Activated effector memory CD4-positive, alpha-beta T cell treated with anti-CD3 and anti-CD28 coated beads, Interleukin-2, amount 50 U/mL, for 16 hours (primary cell): Measurements from ENCODE around the gene LCAT.
A peak's percentile ranks its signal among the peaks of the same experiment; 100 is the strongest.
"Not testable (repeated sequence)": the region's sequence is repeated elsewhere in the genome, so short reads cannot be mapped to it uniquely, and the experiment has no call there.

Source experiments
- DNase-seq: peaks from one replicate; pipeline ENCODE4 v3.0.0-alpha.2; 2020

LCAT gene

DNA sequence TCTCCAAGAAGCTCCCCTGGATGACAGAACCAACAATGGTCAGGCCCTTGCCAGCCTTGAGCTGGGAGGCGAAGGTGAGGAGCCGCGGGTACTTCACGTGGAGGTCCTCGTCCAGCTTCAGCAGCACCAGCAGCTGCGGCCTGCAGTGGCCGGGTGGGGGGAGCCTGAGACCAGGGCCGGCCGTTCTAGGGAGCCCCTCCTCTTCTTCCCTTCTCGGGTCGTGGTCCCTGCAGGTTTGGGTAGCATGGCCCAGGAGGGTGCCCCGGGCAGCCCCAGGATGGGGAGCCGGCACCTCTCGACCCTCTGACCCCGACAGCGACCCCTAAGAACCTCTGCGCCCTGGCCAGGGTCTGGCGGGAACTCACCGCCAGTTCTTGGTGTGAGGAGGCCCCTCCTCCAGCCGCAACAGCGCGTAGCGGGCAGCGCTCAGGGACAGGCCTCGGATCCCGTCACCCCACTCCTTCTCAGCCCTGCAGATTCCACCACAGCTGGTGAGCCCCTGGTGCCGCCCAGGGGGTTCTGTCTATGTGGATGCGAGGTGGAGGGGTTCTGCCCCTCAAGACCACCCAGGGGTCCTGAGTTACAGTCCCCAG, 3.1 kb upstream of the LCAT start:
- no peak for DNase-seq

GRCh38 chr16:67946128-67946569, 2.2 kb upstream of the LCAT start:
- no peak for DNase-seq

DNA sequence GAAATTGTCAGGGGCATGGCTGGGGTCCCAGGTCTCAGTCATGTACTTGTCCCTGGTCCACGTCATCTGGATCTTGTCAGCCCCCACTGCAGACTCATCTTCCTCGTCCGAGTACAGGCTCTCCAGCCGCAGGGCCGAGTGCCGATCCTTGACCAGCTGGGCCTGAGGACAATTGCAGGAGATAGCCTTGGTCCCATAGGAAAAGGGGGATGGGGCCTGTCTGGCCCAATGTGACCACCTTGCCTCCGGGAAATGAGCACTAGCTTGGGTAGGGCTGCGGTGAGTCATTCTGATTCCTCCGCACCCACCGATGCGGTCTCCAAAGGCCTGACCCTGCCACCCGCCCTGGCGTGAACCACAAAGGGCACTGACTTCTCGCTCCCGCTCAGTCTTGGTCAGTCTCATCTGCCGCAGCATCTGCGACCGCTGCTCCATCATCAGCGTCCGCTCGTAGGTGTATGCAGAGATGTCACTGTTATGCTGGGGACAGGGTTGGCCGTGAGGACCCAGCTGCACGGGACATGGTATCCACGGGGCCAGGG, 1.5 kb upstream of the LCAT start:
- DNase-seq: no peak

- DNase-seq: no peak
These were observed 921 bp upstream of the LCAT start for GRCh38 chr16:67944690-67945391.

GRCh38 chr16:67943256-67943618, 683 bp downstream of the LCAT start:
- no peak for DNase-seq

- DNase-seq: no peak
These were observed 1.2 kb downstream of the LCAT start for GRCh38 chr16:67942510-67943255.

DNA sequence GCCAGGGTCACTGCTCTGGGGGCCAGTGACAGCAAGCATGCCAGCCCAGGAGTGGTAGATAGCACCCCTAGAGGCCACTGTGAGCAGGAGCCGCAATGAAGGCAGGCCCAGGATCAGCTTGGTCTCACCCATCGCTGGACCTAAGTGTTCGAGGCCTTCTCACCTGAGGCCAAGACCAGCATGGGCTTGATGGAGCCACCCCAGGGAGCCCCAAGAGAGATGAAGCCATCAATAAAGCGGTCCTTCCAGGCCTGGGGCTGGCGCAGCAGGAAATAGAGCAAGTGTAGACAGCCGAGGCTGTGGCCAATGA, 1.8 kb downstream of the LCAT start:
- peak; percentile 74 for DNase-seq

GRCh38 chr16:67941469-67942199, 2.3 kb downstream of the LCAT start:
- no peak for DNase-seq

GRCh38 chr16:67940446-67941089, 3.4 kb downstream of the LCAT start:
- DNase-seq: no peak

GRCh38 chr16:67939507-67940445, 4.1 kb downstream of the LCAT start:
- peak; percentile 78 for DNase-seq

DNA sequence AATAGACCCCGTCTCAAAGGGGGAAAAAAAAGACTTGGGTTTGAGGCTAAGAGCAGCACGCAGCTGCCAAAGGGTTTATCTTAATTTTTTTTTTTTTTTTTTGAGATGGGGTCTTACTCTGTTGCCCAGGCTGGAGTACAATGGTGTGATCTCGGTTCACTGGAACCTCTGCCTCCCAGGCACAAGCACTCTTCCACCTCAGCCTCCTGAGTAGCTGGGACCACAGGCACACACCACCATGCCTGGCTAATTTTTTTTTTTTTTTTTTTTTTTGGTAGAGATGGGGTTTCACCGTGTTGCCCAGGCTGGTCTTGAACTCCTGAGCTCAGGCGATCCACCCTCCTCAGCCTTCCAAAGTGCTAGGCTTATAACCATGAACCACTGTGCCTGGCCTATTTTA, 6.2 kb downstream of the LCAT start:
- not testable (repeated sequence) for DNase-seq

GRCh38 chr16:67936880-67937605, 6.9 kb downstream of the LCAT start:
- DNase-seq: peak; percentile 90

GRCh38 chr16:67936124-67936879, 7.6 kb downstream of the LCAT start, which contains the start of gene PSMB10:
TSS of gene PSMB10 (minus strand) at chr16:67936850. CDS start at chr16:67936749, 101 bp downstream.
- no peak for DNase-seq

- DNase-seq: peak; percentile 98
These were observed 8.4 kb downstream of the LCAT start for GRCh38 chr16:67935402-67936123.

DNA sequence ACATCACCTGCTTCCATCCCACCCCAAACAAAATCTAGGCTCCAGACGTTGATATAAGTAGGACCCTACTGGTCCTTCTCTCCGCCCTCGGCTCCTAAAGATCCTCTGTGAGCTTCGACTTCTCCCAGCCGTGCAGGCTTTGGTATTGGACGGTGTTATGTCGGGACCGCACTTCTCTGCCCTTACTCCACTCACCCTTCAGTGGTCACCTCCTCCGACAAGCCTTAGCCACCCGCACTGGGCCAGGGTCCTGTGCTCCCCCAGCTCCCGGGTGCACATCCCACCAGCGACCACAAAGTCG, 8.9 kb downstream of the LCAT start:
- no peak for DNase-seq

GRCh38 chr16:67934306-67935100, 9.4 kb downstream of the LCAT start:
- DNase-seq: no peak

GRCh38 chr16:67933805-67934204, 10.1 kb downstream of the LCAT start:
- no peak for DNase-seq

GRCh38 chr16:67932462-67932840, 11.5 kb downstream of the LCAT start:
- no peak for DNase-seq
